ENCODE measurements around the gene ADH7. TPM values are rescaled to one million over a fixed set of nuclear protein-coding genes. Genes with fewer than 3 reads are reported as not detected.

The ADH7 gene
- total RNA-seq, 1 experiment from 2014 or later: not detected

DNA sequence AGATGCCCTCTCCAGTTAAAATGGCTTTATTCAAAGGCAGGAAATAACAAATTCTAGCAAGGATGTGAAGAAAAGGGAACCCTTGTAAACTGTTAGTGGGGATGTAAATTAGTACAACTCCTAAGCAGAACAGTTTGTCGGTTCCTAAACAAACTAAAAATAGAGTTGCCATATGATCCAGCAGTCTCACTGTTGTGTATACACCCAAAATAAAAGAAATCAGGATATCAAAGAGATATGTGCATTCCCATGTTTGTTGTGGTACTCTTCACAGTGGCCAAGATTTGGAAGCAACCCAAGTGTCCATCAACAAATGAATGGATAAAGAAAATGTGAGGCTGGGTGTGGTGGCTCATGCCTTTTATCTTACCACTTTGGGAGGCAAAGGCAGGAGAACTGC, 36.1 kb downstream of the ADH7 start:
- ChIA-PET RAD21 (ENCODE audit: low non-redundant PET in 1 of 2, low total read pairs in 2 of 2, uncharacterized antibody in 2 of 2, unreplicated experiment in 2 of 2) (no interaction called here), CTCF (no interaction called here)
- TF ChIP-seq, protein P1, sequence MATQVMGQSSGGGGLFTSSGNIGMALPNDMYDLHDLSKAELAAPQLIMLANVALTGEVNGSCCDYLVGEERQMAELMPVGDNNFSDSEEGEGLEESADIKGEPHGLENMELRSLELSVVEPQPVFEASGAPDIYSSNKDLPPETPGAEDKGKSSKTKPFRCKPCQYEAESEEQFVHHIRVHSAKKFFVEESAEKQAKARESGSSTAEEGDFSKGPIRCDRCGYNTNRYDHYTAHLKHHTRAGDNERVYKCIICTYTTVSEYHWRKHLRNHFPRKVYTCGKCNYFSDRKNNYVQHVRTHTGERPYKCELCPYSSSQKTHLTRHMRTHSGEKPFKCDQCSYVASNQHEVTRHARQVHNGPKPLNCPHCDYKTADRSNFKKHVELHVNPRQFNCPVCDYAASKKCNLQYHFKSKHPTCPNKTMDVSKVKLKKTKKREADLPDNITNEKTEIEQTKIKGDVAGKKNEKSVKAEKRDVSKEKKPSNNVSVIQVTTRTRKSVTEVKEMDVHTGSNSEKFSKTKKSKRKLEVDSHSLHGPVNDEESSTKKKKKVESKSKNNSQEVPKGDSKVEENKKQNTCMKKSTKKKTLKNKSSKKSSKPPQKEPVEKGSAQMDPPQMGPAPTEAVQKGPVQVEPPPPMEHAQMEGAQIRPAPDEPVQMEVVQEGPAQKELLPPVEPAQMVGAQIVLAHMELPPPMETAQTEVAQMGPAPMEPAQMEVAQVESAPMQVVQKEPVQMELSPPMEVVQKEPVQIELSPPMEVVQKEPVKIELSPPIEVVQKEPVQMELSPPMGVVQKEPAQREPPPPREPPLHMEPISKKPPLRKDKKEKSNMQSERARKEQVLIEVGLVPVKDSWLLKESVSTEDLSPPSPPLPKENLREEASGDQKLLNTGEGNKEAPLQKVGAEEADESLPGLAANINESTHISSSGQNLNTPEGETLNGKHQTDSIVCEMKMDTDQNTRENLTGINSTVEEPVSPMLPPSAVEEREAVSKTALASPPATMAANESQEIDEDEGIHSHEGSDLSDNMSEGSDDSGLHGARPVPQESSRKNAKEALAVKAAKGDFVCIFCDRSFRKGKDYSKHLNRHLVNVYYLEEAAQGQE (IDR thresholded peaks at IDR 0.05; ENCODE audit: low read depth): no peak
- TF ChIP-seq CBX3 (IDR thresholded peaks at IDR 0.05; ENCODE audit: low read depth) (no peak), SP1 (IDR thresholded peaks at IDR 0.05; ENCODE audit: low read depth) (no peak), POLR2AphosphoS5 (IDR thresholded peaks at IDR 0.05; ENCODE audit: low read depth, low read length) (no peak), EGR1 (IDR thresholded peaks at IDR 0.05; ENCODE audit: low read depth) (no peak), SIN3A (IDR thresholded peaks at IDR 0.05; ENCODE audit: low read depth) (no peak), POLR2A (IDR thresholded peaks at IDR 0.05; ENCODE audit: borderline replicate concordance, extremely low read depth, insufficient read depth, insufficient read length) (no peak)
- TF ChIP-seq, protein P2, sequence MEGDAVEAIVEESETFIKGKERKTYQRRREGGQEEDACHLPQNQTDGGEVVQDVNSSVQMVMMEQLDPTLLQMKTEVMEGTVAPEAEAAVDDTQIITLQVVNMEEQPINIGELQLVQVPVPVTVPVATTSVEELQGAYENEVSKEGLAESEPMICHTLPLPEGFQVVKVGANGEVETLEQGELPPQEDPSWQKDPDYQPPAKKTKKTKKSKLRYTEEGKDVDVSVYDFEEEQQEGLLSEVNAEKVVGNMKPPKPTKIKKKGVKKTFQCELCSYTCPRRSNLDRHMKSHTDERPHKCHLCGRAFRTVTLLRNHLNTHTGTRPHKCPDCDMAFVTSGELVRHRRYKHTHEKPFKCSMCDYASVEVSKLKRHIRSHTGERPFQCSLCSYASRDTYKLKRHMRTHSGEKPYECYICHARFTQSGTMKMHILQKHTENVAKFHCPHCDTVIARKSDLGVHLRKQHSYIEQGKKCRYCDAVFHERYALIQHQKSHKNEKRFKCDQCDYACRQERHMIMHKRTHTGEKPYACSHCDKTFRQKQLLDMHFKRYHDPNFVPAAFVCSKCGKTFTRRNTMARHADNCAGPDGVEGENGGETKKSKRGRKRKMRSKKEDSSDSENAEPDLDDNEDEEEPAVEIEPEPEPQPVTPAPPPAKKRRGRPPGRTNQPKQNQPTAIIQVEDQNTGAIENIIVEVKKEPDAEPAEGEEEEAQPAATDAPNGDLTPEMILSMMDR (IDR thresholded peaks at IDR 0.05 in 2 of 3, conservative IDR thresholded peaks at IDR 0.05 in 1 of 3; ENCODE audit: borderline replicate concordance in 1 of 3, insufficient read depth in 1 of 3, low read depth in 2 of 3, low read length in 2 of 3): no peak
- TF ChIP-seq, protein P3, sequence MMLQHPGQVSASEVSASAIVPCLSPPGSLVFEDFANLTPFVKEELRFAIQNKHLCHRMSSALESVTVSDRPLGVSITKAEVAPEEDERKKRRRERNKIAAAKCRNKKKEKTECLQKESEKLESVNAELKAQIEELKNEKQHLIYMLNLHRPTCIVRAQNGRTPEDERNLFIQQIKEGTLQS (IDR thresholded peaks at IDR 0.05): no peak

More for the DNA sequence above, 36.1 kb downstream of the ADH7 start:
- Histone ChIP-seq H3K27ac (ENCODE audit: low read depth, low read length) (no peak overlapping the region), H2AFZ (ENCODE audit: low read depth, low read length, poor library complexity, severe bottlenecking) (no peak overlapping the region), H3K4me2 (ENCODE audit: low read length) (no peak overlapping the region), H4K20me1 (ENCODE audit: insufficient read depth) (no peaks in the 10 kb centered on the region), H3K4me1 (ENCODE audit: control insufficient read depth in 1 of 2, insufficient read depth in 2 of 2, low read length in 2 of 2) (no peaks in the 10 kb centered on the region), H3K27me3 (ENCODE audit: insufficient read depth, low read length) (no peaks in the 10 kb centered on the region), H3K4me3 (replicated peaks in 1 of 2; ENCODE audit: low read depth in 1 of 2, low read length in 2 of 2) (no peak overlapping the region), H3K9me3 (ENCODE audit: control insufficient read depth in 1 of 2, insufficient read depth in 1 of 2, low read depth in 1 of 2, low read length in 2 of 2) (no peaks in the 10 kb centered on the region), H3K9me2 (ENCODE audit: insufficient read depth) (no peaks in the 10 kb centered on the region), H3K9ac (ENCODE audit: low read length) (no peak overlapping the region), H3K79me2 (ENCODE audit: insufficient read depth, low read length) (no peaks in the 10 kb centered on the region), H3K36me3 (ENCODE audit: control insufficient read depth in 1 of 2, insufficient read depth in 2 of 2, low read length in 2 of 2) (no peaks in the 10 kb centered on the region)
- POLR2A ChIA-PET: no interaction called here
- BruUV-seq (replicated peaks): no TSS peak
- no peak for ATAC-seq
- DNase-seq (ENCODE audit: low read depth, low spot score): no peak
- intact Hi-C loops (cut with micrococcal nuclease): no loop called here

Measured in HCT116 (cell line).